ENCODE data around the gene TEN1.
A peak's percentile ranks its signal among the peaks of the same experiment; 100 is the strongest.

The TEN1 gene

GRCh38 chr17:75991396-75991795 is 12.4 kb downstream of the TEN1 start:
- H3K4me1 Mint-ChIP-seq (ENCODE audit: low read depth): no peaks in the 10 kb centered on the region
- no peak overlapping the region for H3K4me3 Mint-ChIP-seq
- H3K36me3 Mint-ChIP-seq (ENCODE audit: low read depth): peaks cover 8% of the 10 kb centered on the region
- H3K27me3 Mint-ChIP-seq (ENCODE audit: low read depth): no peaks in the 10 kb centered on the region
- H3K27ac Mint-ChIP-seq: no peak overlapping the region
- H3K9me3 Mint-ChIP-seq: no peaks in the 10 kb centered on the region

DNA sequence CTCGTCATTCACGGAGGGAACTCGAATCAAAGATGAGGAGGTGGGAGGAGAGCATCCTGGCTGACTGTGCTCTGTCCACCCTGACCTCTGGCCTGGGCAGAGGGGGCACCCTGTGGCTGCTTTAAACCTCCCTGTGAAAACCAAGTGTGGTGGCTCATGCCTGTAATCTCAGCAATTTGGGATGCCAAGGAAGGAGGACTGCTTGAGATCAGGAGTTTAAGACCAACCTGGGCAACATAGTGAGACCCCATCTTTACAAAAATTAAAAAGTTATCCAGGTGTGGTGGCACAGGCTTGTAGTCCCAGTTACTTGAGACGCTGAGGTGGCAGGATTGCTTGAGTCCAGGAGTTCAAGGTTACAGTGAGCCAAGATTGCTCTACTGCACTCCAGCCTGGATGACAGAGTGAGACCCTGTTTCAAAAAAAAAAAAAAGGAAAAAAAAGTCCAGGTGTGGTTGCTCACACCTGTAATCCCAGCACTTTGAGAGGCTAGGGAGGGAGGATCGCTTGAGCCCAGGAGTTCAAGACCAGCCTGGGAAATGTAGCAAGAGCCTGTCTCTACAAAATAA is 15.8 kb downstream of the TEN1 start:
- peaks cover 18% of the 10 kb centered on the region for H3K4me1 Mint-ChIP-seq (ENCODE audit: low read depth)
- no peaks in the 10 kb centered on the region for H3K27me3 Mint-ChIP-seq (ENCODE audit: low read depth)
- H3K36me3 Mint-ChIP-seq (ENCODE audit: low read depth): peaks cover 10% of the 10 kb centered on the region
- H3K27ac Mint-ChIP-seq: no peak overlapping the region
- no peak overlapping the region for H3K4me3 Mint-ChIP-seq
- no peaks in the 10 kb centered on the region for H3K9me3 Mint-ChIP-seq

GRCh38 chr17:75995385-75995925 is 16.4 kb downstream of the TEN1 start:
- H3K4me1 Mint-ChIP-seq (ENCODE audit: low read depth): peaks cover 18% of the 10 kb centered on the region
- no peaks in the 10 kb centered on the region for H3K27me3 Mint-ChIP-seq (ENCODE audit: low read depth)
- H3K27ac Mint-ChIP-seq: no peak overlapping the region
- peaks cover 10% of the 10 kb centered on the region for H3K36me3 Mint-ChIP-seq (ENCODE audit: low read depth)
- no peaks in the 10 kb centered on the region for H3K9me3 Mint-ChIP-seq
- no peak overlapping the region for H3K4me3 Mint-ChIP-seq

- peak overlapping the region; percentile 74 for H3K4me3 Mint-ChIP-seq
- no peaks in the 10 kb centered on the region for H3K9me3 Mint-ChIP-seq
- H3K27ac Mint-ChIP-seq: peak overlapping the region; percentile 81
- H3K27me3 Mint-ChIP-seq (ENCODE audit: low read depth): no peaks in the 10 kb centered on the region
- H3K4me1 Mint-ChIP-seq (ENCODE audit: low read depth): peaks cover 18% of the 10 kb centered on the region
- peaks cover 4% of the 10 kb centered on the region for H3K36me3 Mint-ChIP-seq (ENCODE audit: low read depth)
Measured at GRCh38 chr17:75996665-75997590, 17.9 kb downstream of the TEN1 start.

DNA sequence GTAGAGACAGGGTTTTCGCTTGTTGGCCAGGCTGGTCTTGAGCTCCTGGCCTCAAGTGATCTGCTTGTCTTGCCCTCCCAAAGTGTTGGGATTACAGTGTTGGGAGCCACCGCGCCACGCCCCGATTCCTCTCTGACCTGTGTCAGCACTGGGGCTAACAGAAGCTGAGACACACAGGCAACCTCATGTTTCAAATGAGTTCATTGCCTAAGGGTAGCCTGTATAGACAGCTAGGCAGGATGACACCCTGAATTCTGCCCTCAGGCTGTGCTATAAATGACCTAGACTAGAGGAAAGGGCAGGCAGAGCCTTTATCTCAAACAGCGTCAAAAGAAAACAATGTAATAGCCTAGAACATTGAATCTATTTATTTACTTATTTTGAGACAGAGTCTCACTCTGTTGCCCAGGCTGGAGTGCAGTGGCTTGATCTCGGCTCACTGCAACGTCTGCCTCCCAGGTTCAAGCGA is 19.3 kb downstream of the TEN1 start:
- no peaks in the 10 kb centered on the region for H3K27me3 Mint-ChIP-seq (ENCODE audit: low read depth)
- no peaks in the 10 kb centered on the region for H3K9me3 Mint-ChIP-seq
- peaks cover 18% of the 10 kb centered on the region for H3K4me1 Mint-ChIP-seq (ENCODE audit: low read depth)
- no peak overlapping the region for H3K4me3 Mint-ChIP-seq
- peak overlapping the region; percentile 52 for H3K27ac Mint-ChIP-seq
- peaks cover 2% of the 10 kb centered on the region for H3K36me3 Mint-ChIP-seq (ENCODE audit: low read depth)

DNA sequence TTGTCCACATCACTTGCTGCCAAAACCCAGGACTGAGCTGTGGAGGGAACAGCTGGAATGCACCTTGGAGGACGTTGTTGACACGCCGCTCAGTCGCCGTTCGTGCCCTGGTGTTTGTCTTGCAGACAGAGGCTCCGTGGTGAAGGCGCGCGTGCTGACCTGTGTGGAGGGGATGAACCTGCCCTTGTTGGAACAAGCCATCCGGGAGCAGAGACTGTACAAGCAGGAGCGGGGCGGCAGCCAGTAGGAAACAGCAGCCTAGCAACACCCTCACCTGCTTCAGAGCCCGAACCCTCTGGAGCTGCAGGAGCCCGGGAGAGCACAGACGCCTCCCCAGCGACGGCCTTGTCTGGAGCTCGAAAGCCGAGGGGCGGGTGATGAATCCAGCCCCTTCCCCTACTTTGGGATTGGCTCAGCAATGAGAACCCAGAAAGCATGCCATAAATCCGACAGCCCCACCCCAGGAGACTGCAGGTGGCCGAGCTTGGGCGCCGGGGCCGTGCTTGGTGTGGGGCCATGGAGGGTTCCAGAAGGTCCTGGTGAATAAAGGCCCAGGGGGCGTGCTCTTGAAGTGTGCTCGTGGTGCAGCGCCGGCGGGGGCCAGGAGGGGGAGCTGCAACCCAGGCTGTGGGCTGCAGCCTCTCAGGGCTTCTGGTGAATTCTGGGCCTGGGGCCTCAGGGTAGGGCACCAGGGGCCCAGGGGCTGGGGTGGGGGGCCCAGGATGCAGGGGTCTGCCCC is 21.1 kb downstream of the TEN1 start:
- H3K27ac Mint-ChIP-seq: no peak overlapping the region
- peaks cover 19% of the 10 kb centered on the region for H3K4me1 Mint-ChIP-seq (ENCODE audit: low read depth)
- peaks cover 5% of the 10 kb centered on the region for H3K36me3 Mint-ChIP-seq (ENCODE audit: low read depth)
- H3K9me3 Mint-ChIP-seq: no peaks in the 10 kb centered on the region
- H3K27me3 Mint-ChIP-seq (ENCODE audit: low read depth): no peaks in the 10 kb centered on the region
- H3K4me3 Mint-ChIP-seq: no peak overlapping the region

DNA sequence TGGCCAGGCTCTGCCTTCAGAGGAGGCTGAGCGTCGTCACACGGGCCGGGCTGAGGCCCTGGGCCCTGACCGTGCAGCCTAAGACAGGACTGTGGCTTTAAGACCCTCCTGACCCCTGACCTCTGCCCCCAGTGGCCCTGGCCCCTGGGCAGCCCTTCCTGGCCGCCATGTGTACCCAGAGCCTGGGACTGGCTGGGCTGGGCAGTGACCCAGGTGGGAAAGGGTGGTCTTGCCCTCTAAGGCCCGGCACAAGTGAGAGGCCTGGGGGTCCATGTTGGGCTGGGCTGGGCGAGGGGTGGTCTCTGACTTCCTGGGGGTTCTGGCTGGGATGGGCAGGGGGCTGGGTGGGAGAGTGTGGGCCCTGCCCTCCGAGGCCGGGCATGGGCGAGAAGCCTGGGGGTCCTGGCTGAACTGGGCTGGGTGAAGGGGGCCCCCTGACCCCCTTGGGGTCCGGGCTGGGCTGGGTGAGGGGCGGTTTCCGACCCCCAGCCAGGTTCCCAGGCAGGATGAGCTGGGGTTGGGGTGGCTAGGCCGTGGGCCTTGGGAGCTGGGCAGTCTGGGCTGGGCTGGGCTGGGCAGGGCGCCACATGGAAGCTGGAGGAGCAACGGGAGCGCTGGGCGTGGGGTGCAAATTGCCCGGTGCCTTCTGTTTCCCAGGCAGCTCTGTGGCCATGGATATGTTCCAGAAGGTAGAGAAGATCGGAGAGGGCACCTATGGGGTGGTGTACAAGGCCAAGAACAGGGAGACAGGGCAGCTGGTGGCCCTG is 21.9 kb downstream of the TEN1 start, which contains the start of gene CDK3:
TSS of gene CDK3 (plus strand) at position 101 of the 767 bp plus-strand sequence. CDS start at position 672, 571 bp downstream.
- Mint-ChIP-seq H3K4me3 (no peak within 1 kb of the TSS), H3K36me3 (ENCODE audit: low read depth) (peaks cover 6% of the 10 kb centered on the region), H3K9me3 (no peaks in the 10 kb centered on the region), H3K27ac (no peak within 1 kb of the TSS), H3K4me1 (ENCODE audit: low read depth) (peaks cover 25% of the 10 kb centered on the region), H3K27me3 (ENCODE audit: low read depth) (no peaks in the 10 kb centered on the region)

DNA sequence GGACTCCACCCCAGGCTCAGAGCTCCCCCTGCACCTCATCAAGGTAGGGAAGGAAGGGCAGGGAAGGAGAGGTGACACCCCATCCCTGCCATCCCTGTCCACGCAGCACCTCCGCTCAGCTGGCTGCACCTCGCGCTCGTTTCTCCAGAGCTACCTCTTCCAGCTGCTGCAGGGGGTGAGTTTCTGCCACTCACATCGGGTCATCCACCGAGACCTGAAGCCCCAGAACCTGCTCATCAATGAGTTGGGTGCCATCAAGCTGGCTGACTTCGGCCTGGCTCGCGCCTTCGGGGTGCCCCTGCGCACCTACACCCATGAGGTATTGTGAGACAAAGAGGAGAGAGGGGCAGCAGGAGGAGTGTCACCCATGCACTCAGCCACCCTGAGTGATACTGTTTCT is 23.1 kb downstream of the TEN1 start:
- Mint-ChIP-seq H3K27me3 (ENCODE audit: low read depth) (no peaks in the 10 kb centered on the region), H3K36me3 (ENCODE audit: low read depth) (peaks cover 5% of the 10 kb centered on the region), H3K4me3 (no peak overlapping the region), H3K4me1 (ENCODE audit: low read depth) (peaks cover 18% of the 10 kb centered on the region), H3K27ac (no peak overlapping the region), H3K9me3 (no peaks in the 10 kb centered on the region)

DNA sequence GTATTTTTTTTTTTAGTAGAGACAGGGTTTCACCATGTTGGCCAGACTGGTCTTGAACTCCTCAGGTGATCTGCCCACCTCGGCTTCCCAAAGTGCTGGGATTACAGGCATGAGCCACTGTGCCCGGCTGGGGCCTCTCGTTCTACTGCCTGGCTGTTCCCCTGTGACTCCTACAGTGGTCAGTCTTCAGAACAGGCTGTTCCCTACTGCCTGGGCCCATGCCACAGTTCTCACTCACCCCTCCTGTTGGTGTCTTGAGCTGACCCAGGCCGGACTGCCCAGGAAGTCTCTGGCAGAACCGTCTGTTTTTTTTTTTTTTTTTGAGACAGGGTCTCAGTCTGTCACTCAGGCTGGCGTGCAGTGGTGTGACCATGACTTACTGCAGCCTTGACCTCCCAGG is 24.9 kb downstream of the TEN1 start:
- Mint-ChIP-seq H3K27me3 (ENCODE audit: low read depth) (no peaks in the 10 kb centered on the region), H3K4me1 (ENCODE audit: low read depth) (peaks cover 7% of the 10 kb centered on the region), H3K27ac (no peak overlapping the region), H3K9me3 (no peaks in the 10 kb centered on the region), H3K4me3 (no peak overlapping the region), H3K36me3 (ENCODE audit: low read depth) (peaks cover 5% of the 10 kb centered on the region)

DNA sequence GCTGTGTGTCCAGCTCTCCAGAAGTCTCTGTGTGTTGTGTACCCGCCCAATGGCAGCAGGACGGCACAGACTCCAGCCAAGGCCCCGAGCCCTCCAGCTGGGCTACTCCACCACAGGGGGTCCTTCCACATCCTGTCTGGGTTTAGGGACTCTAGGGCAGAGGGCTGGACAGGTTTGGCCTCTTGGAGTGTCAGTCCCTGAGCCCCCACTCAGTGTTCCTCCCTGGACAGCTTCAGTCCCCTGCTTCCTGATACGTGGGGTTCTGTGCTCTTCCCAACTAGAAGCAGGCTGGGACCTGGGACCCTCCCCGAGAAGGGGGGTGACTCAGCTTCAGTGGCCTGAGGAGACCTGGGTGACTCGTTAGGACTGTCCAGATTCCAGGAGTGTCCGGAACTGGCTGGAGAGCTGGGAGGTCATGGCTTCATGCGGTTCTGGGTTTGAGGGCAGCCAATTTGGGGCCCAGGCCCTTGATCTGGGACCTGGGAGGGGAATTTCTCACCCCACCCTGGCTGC is 25.8 kb downstream of the TEN1 start:
- H3K4me3 Mint-ChIP-seq: no peak overlapping the region

DNA sequence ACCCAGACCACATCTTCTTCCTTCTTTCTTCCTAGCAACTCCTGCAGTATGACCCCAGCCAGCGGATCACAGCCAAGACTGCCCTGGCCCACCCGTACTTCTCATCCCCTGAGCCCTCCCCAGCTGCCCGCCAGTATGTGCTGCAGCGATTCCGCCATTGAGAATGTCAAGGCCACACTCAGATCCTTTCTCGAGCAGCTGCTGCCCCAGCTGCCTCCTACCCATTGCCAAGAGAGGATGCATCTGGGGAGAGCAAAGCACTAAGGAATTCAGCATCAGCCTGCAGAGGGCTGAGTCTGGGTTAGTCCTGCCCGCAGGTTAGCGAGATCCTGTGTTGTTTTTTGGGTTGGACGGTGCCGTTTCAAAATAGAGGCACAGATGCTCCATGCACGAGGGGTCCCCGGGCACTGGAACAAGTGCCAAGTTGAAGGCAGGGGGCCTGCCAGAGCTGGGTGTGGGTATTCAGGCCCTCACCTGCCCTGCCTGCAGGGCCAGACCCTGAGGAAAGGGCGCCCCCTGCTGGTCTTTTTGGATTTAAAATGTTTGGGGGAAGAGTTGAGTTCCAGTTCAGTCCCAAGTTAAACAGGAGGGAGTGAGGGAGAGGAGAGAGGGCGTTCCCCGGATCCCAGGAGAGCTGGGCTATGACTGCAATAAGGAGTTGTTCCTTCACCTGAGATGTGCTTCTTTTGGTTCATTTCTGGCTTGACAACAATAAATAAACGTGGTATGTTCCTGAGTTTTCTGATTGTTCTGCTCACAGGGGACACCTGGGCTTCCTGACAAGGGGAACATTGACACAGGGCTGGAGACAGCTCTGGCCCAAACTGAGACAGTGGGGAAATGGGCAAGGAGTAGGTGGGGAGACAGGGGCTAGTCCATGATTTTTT is 26.5 kb downstream of the TEN1 start:
- H3K27ac Mint-ChIP-seq: no peak overlapping the region
- peaks cover 5% of the 10 kb centered on the region for H3K36me3 Mint-ChIP-seq (ENCODE audit: low read depth)
- no peaks in the 10 kb centered on the region for H3K9me3 Mint-ChIP-seq
- H3K27me3 Mint-ChIP-seq (ENCODE audit: low read depth): no peaks in the 10 kb centered on the region
- peaks cover 7% of the 10 kb centered on the region for H3K4me1 Mint-ChIP-seq (ENCODE audit: low read depth)
- H3K4me3 Mint-ChIP-seq: no peak overlapping the region

More for the DNA sequence above, 25.8 kb downstream of the TEN1 start:
- Mint-ChIP-seq H3K27me3 (ENCODE audit: low read depth) (no peaks in the 10 kb centered on the region), H3K4me1 (ENCODE audit: low read depth) (peaks cover 7% of the 10 kb centered on the region), H3K9me3 (no peaks in the 10 kb centered on the region), H3K36me3 (ENCODE audit: low read depth) (peaks cover 5% of the 10 kb centered on the region), H3K27ac (no peak overlapping the region)

DNA sequence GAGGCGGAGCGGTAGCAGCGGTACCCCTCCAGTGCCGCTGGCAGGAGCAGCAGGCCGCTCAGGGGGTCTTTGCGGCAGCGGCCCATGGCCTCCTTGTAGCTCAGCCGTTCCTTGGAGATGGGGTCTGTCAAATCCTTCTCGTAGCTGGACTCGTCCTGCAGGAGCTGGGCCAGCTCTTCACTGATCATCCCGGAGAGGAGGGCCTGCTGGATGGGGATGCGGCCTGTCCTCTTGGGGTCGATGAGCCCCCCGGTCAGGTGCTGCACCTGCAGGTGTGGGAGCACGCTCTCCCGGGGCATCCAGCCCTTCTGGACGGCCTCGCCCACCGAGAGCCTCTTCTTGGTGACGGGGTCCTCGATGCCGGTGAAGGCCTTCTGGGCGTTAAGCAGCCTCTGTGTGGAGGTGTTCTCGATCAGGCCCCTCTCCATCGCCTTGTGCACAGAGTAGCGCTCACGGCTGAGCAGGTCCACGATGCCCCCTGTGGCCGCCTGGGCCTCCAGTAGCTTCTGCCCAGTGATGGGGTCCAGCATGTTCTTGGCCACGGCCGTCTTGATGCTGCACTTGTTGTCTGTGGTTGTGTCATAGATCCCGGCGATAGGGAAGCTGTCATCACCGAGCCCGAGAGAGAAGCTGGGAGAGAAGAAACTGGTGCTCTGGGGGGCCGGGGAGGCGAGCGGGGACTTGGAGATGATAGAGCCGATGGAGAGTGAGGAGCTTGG is 28.2 kb downstream of the TEN1 start:
- no peaks in the 10 kb centered on the region for H3K27me3 Mint-ChIP-seq (ENCODE audit: low read depth)
- H3K27ac Mint-ChIP-seq: no peak overlapping the region
- peaks cover 7% of the 10 kb centered on the region for H3K4me1 Mint-ChIP-seq (ENCODE audit: low read depth)
- peaks cover 5% of the 10 kb centered on the region for H3K36me3 Mint-ChIP-seq (ENCODE audit: low read depth)
- H3K9me3 Mint-ChIP-seq: no peaks in the 10 kb centered on the region
- no peak overlapping the region for H3K4me3 Mint-ChIP-seq
